ENCODE results near the gene SAMD1. TPM values are rescaled to one million over a fixed set of nuclear protein-coding genes. Genes with fewer than 3 reads are reported as not detected.
A peak's percentile ranks its signal among the peaks of the same experiment; 100 is the strongest.

Gene SAMD1
- total and polyA plus RNA-seq, 9 of the 15 experiments (the other 6 are each of a cell fraction or from before 2014, with no cell fraction given): 2.9 to 96.0 (median 43.5) TPM

- H3K4me1 ChIP-seq (replicated peaks in 1 of 2; ENCODE audit: control insufficient read depth in 2 of 2, insufficient read depth in 2 of 2, low read length in 2 of 2): peaks cover 9 to 48% of the 10 kb centered on the region in 2 experiments; a peak in 4 of 5 replicates
- in situ Hi-C loops (cut with MboI) (loop anchor here (5.0 to 25.0 kb wide), 2 partner anchors 190 to 485 kb away; no protein-coding TSS in a partner anchor), intact Hi-C loops (cut with micrococcal nuclease) (no loop called here)
- DNase-seq (ENCODE audit: extremely low read depth in 1 of 4, low spot score in 3 of 4) (peak in 3 of 4 experiments; percentile 40 to 68 (median 62)), FAIRE-seq (no peak), ATAC-seq (peak; percentile 43)
- H3K27ac ChIP-seq (ENCODE audit: extremely low read depth, low read depth, low read length): peak within 1 kb of the TSS; percentile 68
- no peaks in the 10 kb centered on the region for H3K27me3 ChIP-seq (ENCODE audit: control insufficient read depth in 2 of 2, insufficient read depth in 2 of 2, low read length in 2 of 2)
- no peaks in the 10 kb centered on the region for H4K20me1 ChIP-seq (replicated peaks; ENCODE audit: control insufficient read depth, insufficient read depth, low read length)
- H3K9ac ChIP-seq (ENCODE audit: insufficient read depth in 1 of 2, low read depth in 2 of 2, low read length in 2 of 2): peak within 1 kb of the TSS; percentile 69 to 97
- BruUV-seq (replicated peaks): no TSS peak
- peak within 1 kb of the TSS; percentile 82 for H3K4me2 ChIP-seq (ENCODE audit: insufficient read depth, low read length)
- peak within 1 kb of the TSS; percentile 55 for H3K4me3 ChIP-seq
- peak within 1 kb of the TSS; percentile 95 for H2AFZ ChIP-seq (ENCODE audit: low read depth, low read length)
- H3K36me3 ChIP-seq (ENCODE audit: control insufficient read depth, insufficient read depth, low read length): no peaks in the 10 kb centered on the region
- no peaks in the 10 kb centered on the region for H3K9me1 ChIP-seq (ENCODE audit: control insufficient read depth, insufficient read depth, low read length)
- CTCF ChIA-PET (ENCODE audit: low intra/inter-chr PET ratio): interaction anchor here (0.6 to 3.7 kb wide), 7 partner anchors 17 to 1505 kb away, joined by 3 to 39 read pairs (median 3); no protein-coding TSS in a partner anchor
- no peaks in the 10 kb centered on the region for H3K9me3 ChIP-seq (replicated peaks; ENCODE audit: control insufficient read depth, insufficient read depth, low read depth, low read length)
- H3K79me2 ChIP-seq (ENCODE audit: control insufficient read depth, insufficient read depth, low read length): peaks cover 19% of the 10 kb centered on the region
- WGBS (ENCODE audit: insufficient coverage, low coverage, missing lambda C conversion rate): 12% methylated on average over 25 of the region's 51 CpGs
- POLR2A ChIA-PET: interaction anchor here (0.5 kb wide), 2 partner anchors 104 to 444 kb away, joined by 3 to 4 read pairs; no protein-coding TSS in a partner anchor
- peak; percentile 40; the same call in 1 of the 2 replicates for TF ChIP-seq HDAC2 (IDR thresholded peaks at IDR 0.05)
- TF ChIP-seq BHLHE40 (IDR thresholded peaks at IDR 0.05; ENCODE audit: low read length): peak; percentile 39; the same call in 1 of the 2 replicates
- TF ChIP-seq RBFOX2 (IDR thresholded peaks at IDR 0.05; ENCODE audit: low read depth, low read length): no peak; the same call in 1 of the 2 replicates
- TF ChIP-seq MAZ (CRISPR knock-in tag; conservative IDR thresholded peaks at IDR 0.05 in 1 of 2, IDR thresholded peaks at IDR 0.05 in 1 of 2): peak in 1 of 2 experiments; percentile 22; a peak in 1 of 4 replicates
- TF ChIP-seq ZBTB26 (CRISPR knock-in tag; IDR thresholded peaks at IDR 0.05): no peak
- peak; percentile 57; the same call in 1 of the 2 replicates for TF ChIP-seq MGA (IDR thresholded peaks at IDR 0.05)
Observed at GRCh38 chr19:14072535-14073260, 17.9 kb downstream of the SAMD1 start, which contains the start of gene MISP3. TSS of gene MISP3 (plus strand) at chr19:14072786. CDS start at chr19:14073310, 524 bp downstream.
